Hepatocyte (in vitro differentiated cells): Measurements from ENCODE around the gene PSMA3.

Experiments
- CTCF ChIP-seq: fragments of 200-600 bp; sonication (generic); IDR thresholded peaks from 2 replicates; pipeline ENCODE4 v1.5.1; 2016; ENCODE audit warnings: antibody characterized with exemption, mild to moderate bottlenecking; ENCODE audit not compliant: poor library complexity
- EZH2 ChIP-seq: fragments of 200-600 bp; sonication (generic); IDR thresholded peaks from 2 replicates; pipeline ENCODE4 v1.6.1; 2016; ENCODE audit warnings: antibody characterized with exemption, mild to moderate bottlenecking, borderline replicate concordance
- EZH2phosphoT487 ChIP-seq: fragments of 200-600 bp; sonication (generic); IDR thresholded peaks from one replicate; pipeline ENCODE4 v1.6.1; 2018; ENCODE audit warnings: antibody characterized with exemption, mild to moderate bottlenecking, low read depth, moderate library complexity; ENCODE audit not compliant: unreplicated experiment, severe bottlenecking

GRCh38 chr14:58213176-58213575, 31.5 kb upstream of the PSMA3 start:
- TF ChIP-seq CTCF = no peak
- no peak for TF ChIP-seq EZH2phosphoT487
- no peak for TF ChIP-seq EZH2
